NCI-H524 treated with DMSO at 0.1 percent for 48 hours (cell line): ENCODE data around the gene SYNPO.

Experiments used
- DNase-seq: peaks from one replicate; lab custom pipeline; 2025; lab: John Stamatoyannopoulos, UW

SYNPO gene

GRCh38 chr5:150658121-150658520 lies 17.7 kb downstream of the SYNPO start:
- DNase-seq: no peak

GRCh38 chr5:150658699-150659265 lies 18.3 kb downstream of the SYNPO start:
- DNase-seq: no peak

GRCh38 chr5:150659360-150660107 lies 19.1 kb downstream of the SYNPO start:
- DNase-seq: no peak

DNA sequence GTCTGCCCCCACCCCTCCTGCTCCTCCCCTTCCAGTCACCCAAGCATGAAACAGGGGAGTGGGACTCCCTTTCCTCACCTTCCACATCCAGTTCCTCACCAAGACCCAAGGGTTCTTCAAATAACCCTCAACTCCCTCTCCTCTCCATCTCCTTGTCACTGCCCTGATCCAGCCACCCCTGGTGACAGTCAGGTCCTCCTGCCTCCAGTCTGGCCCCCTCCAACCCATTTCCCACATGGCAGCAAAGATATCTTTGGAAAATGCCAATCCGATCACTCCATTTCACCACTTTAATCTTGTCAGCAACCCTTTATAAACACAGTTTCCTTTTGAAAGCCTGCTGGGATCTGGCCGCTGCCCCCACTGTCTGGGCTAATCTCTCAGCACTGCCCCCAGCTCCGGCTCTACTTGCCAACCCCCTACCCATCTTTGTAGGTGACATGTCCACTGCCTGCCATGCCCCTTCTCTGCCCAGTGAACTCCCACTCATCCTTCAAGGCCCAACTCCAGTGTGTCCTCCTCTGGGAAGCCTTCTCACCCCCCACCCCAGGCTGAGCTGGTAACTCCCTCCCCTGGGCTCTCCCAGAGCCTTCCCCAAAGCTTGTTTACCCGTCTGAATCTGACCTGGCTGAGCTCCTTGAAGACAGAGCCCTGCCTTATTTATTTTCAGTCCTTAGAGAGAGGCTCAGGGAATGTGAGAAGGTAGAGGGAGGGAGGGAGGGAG lies 19.8 kb downstream of the SYNPO start:
- DNase-seq: no peak

DNA sequence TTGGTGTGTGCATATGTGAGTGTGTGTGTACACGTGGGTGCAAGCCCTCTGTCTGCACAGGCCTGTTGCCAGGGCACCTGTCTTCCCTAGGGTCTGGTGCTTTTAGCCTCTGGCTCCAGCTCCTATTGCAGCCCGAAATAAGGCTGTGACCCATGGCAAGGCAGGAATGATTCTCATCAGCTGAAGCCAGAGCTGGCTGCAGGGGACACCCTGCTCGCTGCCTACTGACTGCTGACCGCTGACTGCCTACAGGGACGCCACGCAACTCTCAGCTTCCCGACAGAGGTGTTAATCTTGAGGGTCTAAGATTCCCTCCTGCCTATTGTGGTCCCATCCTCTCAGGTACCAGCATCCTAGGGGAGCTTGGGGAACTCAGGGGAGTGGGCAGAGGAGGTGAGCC lies 20.6 kb downstream of the SYNPO start, which contains the start of gene MYOZ3:
MYOZ3 (plus strand) TSS at position 166 of the 400 bp plus-strand sequence. CDS start 1,691 bp downstream, outside the sequence.
- no peak for DNase-seq

- DNase-seq: no peak
Measured at GRCh38 chr5:150661821-150662596, 21.5 kb downstream of the SYNPO start.

DNA sequence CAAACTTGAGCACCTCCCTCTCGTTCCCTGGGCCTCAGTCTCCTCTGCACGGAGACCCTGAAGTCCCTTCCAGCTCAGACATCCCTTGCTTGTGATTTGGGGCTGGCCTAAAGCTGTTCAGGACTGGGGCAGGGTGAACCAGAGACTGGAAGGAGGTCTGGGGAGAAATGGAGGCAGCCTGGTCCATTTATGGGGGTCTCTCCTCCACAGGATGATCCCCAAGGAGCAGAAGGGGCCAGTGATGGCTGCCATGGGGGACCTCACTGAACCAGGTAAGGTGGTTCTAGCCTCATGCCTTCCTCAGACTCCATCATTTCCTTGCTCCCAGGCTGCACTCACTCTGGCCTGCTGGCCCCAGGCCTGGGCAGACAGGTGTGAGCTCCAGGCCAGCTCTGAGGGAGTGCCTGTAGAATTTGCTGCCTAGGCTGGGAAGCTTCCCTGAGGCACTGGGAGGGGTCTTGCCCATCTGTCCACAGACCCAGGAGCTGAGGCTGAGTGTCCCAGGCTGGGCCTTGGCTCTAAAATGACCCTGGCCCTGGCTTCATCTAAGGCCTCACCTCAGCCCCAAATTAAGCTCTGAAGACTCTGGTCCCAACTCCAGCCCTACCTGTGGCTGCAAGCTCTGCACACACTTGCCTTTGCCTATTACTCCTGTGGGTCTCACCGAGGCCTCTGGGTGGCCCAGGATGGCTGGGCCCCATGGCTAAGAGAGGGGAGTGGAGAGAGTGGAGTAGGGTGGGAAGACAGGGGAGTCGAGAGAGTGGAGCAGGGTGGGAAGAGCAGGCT lies 22.5 kb downstream of the SYNPO start:
- DNase-seq: no peak

- no peak for DNase-seq
Measured at GRCh38 chr5:150663936-150664335, 23.5 kb downstream of the SYNPO start.

DNA sequence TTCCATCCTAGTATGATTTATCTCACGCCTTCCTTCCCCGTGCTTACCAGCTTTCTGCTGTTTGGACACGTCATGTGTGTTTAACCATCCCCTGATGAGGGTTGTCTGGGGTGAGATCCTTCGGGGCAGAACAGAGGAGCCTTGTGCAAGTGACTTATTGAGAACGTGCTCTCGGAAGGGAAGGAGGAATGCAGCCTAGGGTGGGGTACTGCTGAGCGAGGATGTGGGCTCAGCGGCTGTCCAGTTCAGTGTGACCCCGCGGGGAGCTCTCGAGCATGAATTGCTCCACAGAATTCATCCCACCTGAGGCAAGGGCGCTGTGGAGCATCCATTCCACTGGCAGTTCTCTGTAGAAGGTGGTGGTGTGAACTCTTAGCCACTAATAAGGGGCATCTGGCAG lies 24.6 kb downstream of the SYNPO start:
- DNase-seq: no peak

DNA sequence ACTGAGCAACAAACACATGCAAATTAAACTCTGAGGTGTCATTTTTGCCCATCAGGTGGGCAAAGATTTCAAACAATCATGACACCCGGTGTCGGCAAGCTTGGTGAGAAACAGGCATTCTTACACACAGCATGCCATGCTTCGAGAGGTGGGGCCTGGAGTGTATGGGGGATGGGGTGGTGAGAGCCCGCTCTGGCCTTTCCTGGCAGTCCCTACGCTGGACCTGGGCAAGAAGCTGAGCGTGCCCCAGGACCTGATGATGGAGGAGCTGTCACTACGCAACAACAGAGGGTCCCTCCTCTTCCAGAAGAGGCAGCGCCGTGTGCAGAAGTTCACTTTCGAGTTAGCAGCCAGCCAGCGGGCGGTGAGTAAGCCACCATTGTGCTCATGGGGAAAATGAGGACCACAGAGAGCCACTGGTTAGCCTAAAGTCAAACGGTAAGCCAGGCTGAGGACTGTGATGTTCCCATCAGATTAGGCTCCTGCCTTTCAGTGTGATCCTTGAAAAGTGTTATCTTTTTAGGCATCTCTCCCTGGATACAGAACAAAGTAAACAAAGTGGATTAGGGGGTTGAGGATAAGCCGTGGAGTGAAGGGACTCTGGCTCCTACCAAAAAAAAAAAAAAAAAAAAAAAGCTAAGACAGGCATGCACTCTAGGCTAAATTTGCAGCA lies 30.0 kb downstream of the SYNPO start:
- DNase-seq: no peak

GRCh38 chr5:150670948-150671310 lies 30.5 kb downstream of the SYNPO start:
- no peak for DNase-seq

DNA sequence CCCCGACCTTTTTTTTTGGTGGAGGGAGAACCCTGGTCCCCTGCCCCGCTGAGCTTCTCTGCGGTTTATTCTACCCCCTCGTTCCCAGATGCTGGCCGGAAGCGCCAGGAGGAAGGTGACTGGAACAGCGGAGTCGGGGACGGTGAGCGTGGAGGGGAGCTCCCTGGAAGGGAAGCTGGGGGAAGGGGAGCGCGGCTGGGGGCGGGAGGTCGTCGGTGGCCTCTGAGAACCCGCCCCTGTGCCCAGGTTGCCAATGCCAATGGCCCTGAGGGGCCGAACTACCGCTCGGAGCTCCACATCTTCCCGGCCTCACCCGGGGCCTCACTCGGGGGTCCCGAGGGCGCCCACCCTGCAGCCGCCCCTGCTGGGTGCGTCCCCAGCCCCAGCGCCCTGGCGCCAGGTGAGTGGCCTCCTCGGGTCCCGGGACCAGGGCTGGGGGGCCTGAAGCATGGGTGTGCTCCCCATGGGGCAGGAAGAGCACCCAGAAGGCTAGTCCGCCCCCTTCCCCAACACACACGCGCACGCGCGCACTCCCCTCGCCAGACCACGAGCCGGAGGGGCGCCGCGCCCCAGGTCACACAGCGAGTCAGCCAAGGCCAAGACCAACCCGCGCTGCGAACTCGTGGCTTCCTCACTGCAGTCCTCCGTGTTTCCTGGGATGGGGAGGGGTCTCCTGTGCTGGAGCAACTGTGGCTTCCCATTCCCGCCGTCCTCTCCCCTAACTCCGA lies 31.2 kb downstream of the SYNPO start:
- DNase-seq: no peak

- DNase-seq: no peak
Measured at GRCh38 chr5:150672237-150672883, 31.9 kb downstream of the SYNPO start.

DNA sequence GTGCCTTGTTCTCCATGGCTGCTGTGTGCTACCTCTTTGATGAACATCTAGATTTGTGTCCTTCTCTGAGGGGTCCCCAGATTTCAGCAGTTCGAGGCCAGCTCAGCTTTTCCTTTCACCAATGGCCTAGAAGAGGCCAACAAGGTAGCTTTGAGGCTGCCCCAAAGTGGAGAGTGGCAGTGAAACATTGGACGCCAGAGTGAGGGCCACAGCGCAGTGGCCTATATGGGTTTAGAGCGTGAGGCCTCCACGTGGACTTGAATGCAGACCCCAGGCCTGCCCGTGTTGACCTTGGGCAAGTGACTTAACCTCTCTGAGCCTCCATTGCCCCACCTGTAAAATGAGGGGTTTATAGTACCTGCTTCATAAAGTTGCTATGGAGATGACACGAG lies 32.4 kb downstream of the SYNPO start:
- no peak for DNase-seq

DNA sequence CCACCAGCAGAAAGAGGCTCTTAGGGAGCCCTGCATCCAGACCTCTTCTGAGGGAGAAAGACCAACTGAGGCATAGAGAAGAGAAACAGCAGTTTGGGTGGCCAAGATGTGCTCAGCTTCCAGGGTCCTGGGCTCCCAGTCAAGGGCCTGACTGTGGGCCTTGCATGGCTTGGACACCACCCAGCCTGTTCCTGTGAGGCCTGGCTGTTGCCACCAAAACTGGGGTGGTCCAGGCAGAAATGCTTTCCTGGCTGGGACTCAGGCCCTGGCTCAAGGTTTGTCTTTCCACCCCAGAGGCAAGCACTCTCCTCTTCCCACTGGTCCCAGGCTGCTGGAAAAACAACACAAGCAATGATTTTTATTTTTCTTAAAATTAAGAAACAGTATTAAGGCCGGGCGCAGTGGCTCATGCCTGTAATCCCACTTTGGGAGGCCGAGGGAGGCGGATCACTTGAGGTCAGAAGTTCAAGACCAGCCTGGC lies 33.9 kb downstream of the SYNPO start:
- DNase-seq: no peak

DNA sequence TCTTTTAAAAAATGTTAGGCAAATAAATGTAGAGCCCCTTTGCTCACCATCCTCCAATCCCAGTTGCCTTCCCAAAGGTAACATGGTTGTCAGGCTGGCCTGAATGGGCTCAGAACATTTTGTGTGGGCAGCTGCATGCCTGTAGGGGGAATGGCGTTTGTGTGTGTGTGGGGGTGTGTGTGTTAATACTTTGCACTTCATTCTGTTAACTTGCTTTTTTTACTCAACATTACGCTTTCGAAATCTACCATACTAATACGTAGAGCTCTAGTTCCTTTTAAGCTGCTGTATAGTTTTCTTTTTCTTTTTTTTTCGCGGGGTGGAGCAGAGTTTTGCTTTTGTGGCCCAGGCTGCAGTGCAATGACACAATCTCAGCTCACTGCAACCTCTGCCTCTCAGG lies 34.6 kb downstream of the SYNPO start:
- DNase-seq: no peak

DNA sequence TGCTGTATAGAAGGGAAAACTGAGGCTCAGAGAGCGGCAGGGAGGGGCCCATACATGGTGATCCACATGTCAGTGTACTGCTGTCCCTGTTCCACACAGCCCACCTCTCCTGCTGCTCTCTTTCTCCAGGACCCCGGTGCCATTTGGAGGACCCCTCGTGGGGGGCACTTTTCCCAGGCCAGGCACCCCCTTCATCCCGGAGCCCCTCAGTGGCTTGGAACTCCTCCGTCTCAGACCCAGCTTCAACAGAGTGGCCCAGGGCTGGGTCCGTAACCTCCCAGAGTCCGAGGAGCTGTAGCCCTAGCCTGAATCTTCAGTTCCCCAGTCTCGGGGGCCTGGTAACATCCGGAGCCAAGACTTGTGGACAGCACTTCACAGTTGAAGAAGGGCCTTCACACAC lies 36.1 kb downstream of the SYNPO start:
- DNase-seq: no peak

- DNase-seq: no peak
Measured at GRCh38 chr5:150689120-150689519, 48.7 kb downstream of the SYNPO start.

- no peak for DNase-seq
Measured at GRCh38 chr5:150690760-150691159, 50.3 kb downstream of the SYNPO start.

- no peak for DNase-seq
Measured at GRCh38 chr5:150692276-150692675, 51.8 kb downstream of the SYNPO start.
